G401 (cell line): Measurements from ENCODE around the gene HTR2B. TPM values are rescaled to one million over a fixed set of nuclear protein-coding genes. Genes with fewer than 3 reads are reported as not detected.
"Not testable (repeated sequence)": the region's sequence is repeated elsewhere in the genome, so short reads cannot be mapped to it uniquely, and the experiment has no call there.

Source experiments
- DNase-seq: peaks from one replicate; pipeline ENCODE4 v3.0.0-alpha.2; 2015; ENCODE audit warnings: low spot score
- in situ Hi-C: cut with HindIII; loops from 2 replicates; pipeline ENCODE4 v1.10.0; 2016; ENCODE audit warnings: low sequenced_read_pairs, mixed read lengths
- total RNA-seq: library from RNA; depleted of rRNA; stranded (reverse); fragments of >200 nt; shearing (Covaris generic); gene quantifications from 2 replicates; pipeline ENCODE4 v1.2.3, GENCODE V29; 2014; rRNA removed

HTR2B gene
- 4.6 and 5.4 TPM in 2 replicates for total RNA-seq

GRCh38 chr2:231124838-231125568 lies at the start of gene HTR2B:
Gene HTR2B (minus strand): TSS chr2:231125042. CDS start chr2:231123764, 1,278 bp downstream.
- in situ Hi-C loops, result no loop called here
- peak; percentile 40 for DNase-seq

- DNase-seq, result peak; percentile 27
- in situ Hi-C loops, result no loop called here
These were observed 49.4 kb upstream of the HTR2B start for GRCh38 chr2:231174211-231174651.

GRCh38 chr2:231172025-231172424 lies 47.2 kb upstream of the HTR2B start:
- no peak for DNase-seq
- in situ Hi-C loops, result no loop called here

- DNase-seq, result no peak
- in situ Hi-C loops, result no loop called here
These were observed 45.2 kb upstream of the HTR2B start for GRCh38 chr2:231170055-231170454.

- in situ Hi-C loops, result no loop called here
- no peak for DNase-seq
These were observed 44.6 kb upstream of the HTR2B start for GRCh38 chr2:231169488-231169887.

GRCh38 chr2:231168460-231169139 lies 43.8 kb upstream of the HTR2B start:
- DNase-seq, result no peak
- in situ Hi-C loops, result no loop called here

- in situ Hi-C loops, result no loop called here
- no peak for DNase-seq
These were observed 43.1 kb upstream of the HTR2B start for GRCh38 chr2:231167745-231168459.

- in situ Hi-C loops, result no loop called here
These were observed 38.7 kb upstream of the HTR2B start for GRCh38 chr2:231163414-231164095.

GRCh38 chr2:231163011-231163410 lies 38.2 kb upstream of the HTR2B start:
- in situ Hi-C loops, result no loop called here
- no peak for DNase-seq

More at GRCh38 chr2:231163414-231164095, 38.7 kb upstream of the HTR2B start:
- DNase-seq, result no peak

- DNase-seq, result peak; percentile 52
- in situ Hi-C loops, result no loop called here
These were observed 37.1 kb upstream of the HTR2B start for GRCh38 chr2:231161877-231162329.

- in situ Hi-C loops, result no loop called here
These were observed 36.5 kb upstream of the HTR2B start for GRCh38 chr2:231161252-231161839.

GRCh38 chr2:231160701-231161100 lies 35.9 kb upstream of the HTR2B start:
- in situ Hi-C loops, result no loop called here

More at GRCh38 chr2:231161252-231161839, 36.5 kb upstream of the HTR2B start:
- DNase-seq, result no peak

GRCh38 chr2:231159306-231159705 lies 34.5 kb upstream of the HTR2B start:
- in situ Hi-C loops, result no loop called here
- DNase-seq, result peak; percentile 27

More at GRCh38 chr2:231160701-231161100, 35.9 kb upstream of the HTR2B start:
- DNase-seq, result no peak

- in situ Hi-C loops, result no loop called here
These were observed 28.1 kb upstream of the HTR2B start for GRCh38 chr2:231152800-231153557.

GRCh38 chr2:231146665-231147064 lies 21.8 kb upstream of the HTR2B start:
- in situ Hi-C loops, result no loop called here

More at GRCh38 chr2:231152800-231153557, 28.1 kb upstream of the HTR2B start:
- no peak for DNase-seq

GRCh38 chr2:231144896-231145295 lies 20.1 kb upstream of the HTR2B start:
- in situ Hi-C loops, result no loop called here
- DNase-seq, result no peak

More at GRCh38 chr2:231146665-231147064, 21.8 kb upstream of the HTR2B start:
- no peak for DNase-seq

- in situ Hi-C loops, DNase-seq: not testable (repeated sequence)
These were observed 16.0 kb upstream of the HTR2B start for GRCh38 chr2:231140808-231141207.

GRCh38 chr2:231139796-231140195 lies 15.0 kb upstream of the HTR2B start:
- in situ Hi-C loops, result no loop called here
- DNase-seq, result no peak
